Body of pancreas (tissue), 4 donors: Measurements from ENCODE around the gene ACE. TPM values are rescaled to one million over a fixed set of nuclear protein-coding genes. Genes with fewer than 3 reads are reported as not detected.

Experiments used
- ATAC-seq: fragments of 150-250 bp; one replicate; pipeline ENCODE4 v1.9.1; 2016
- DNase-seq, 4 donors: peaks; one replicate each; pipeline ENCODE4 v3.0.0-alpha.2; 2019
- H3K27ac ChIP-seq, 4 donors: fragments of 200-600 bp; sonication (generic); 1 replicate in 3 of 4; 2 replicates in 1 of 4; pipeline versions ENCODE4 v1.5.1 to v1.6.1; 2016 to 2019; ENCODE audit warnings: mild to moderate bottlenecking in 1 of 4, mixed read lengths in 1 of 4, moderate library complexity in 1 of 4
- H3K27me3 ChIP-seq, 2 donors: fragments of 200-600 bp; sonication (generic); one replicate each; pipeline ENCODE4 v1.6.0; 2016; ENCODE audit warnings: mild to moderate bottlenecking in 1 of 2
- H3K36me3 ChIP-seq, 2 donors: fragments of 200-600 bp; sonication (generic); replicated peaks in 1 of 2; 2 replicates each; pipeline ENCODE4 v1.5.1; 2016; ENCODE audit warnings: low read depth in 2 of 2; ENCODE audit not compliant: insufficient read depth in 1 of 2
- H3K4me1 ChIP-seq: fragments of 200-600 bp; sonication (generic); one replicate; pipeline ENCODE4 v1.6.0; 2016
- H3K4me3 ChIP-seq, 2 donors: fragments of 200-600 bp; sonication (generic); 1 replicate in 1 of 2; 2 replicates in 1 of 2; pipeline ENCODE4 v1.5.1; 2016 to 2019
- H3K9me3 ChIP-seq, 3 donors: fragments of 200-600 bp; sonication (generic); 1 replicate in 2 of 3; 2 replicates in 1 of 3; pipeline ENCODE4 v1.5.1; 2016
- CTCF ChIP-seq, 7 experiments: fragments of 450-650 bp in 4 of 7; fragments of 200-600 bp in 3 of 7; sonication (generic) in 3 of 7; IDR thresholded peaks; one replicate each; pipeline ENCODE4 v1.5.1; 2016 to 2019; ENCODE audit warnings: antibody characterized with exemption in 7 of 7
- POLR2A ChIP-seq, 3 donors: fragments of 450-650 bp; IDR thresholded peaks; one replicate each; pipeline ENCODE4 v1.6.1; 2016; ENCODE audit warnings: antibody characterized with exemption in 3 of 3, mild to moderate bottlenecking in 2 of 3
- WGBS, 2 donors: methylation state at CpG; one replicate each; pipeline ENCODE4 v1.1.5; 2017; 5-methylcytosine and 5-hydroxymethylcytosine counted together
- intact Hi-C: fragments of 100-400 bp; cut with DNase I; formaldehyde crosslinking; loops from one replicate; pipeline ENCODE4 v1.15.1; 2023
- total RNA-seq, 2 donors: library from RNA; depleted of rRNA; stranded (reverse); fragments of >200 nt; gene quantifications; one replicate each; pipeline ENCODE4 v1.1.0, GENCODE V29; 2016

ACE gene
- total RNA-seq, 2 donors from 2014 or later: 5.3 to 6.2 TPM

DNA sequence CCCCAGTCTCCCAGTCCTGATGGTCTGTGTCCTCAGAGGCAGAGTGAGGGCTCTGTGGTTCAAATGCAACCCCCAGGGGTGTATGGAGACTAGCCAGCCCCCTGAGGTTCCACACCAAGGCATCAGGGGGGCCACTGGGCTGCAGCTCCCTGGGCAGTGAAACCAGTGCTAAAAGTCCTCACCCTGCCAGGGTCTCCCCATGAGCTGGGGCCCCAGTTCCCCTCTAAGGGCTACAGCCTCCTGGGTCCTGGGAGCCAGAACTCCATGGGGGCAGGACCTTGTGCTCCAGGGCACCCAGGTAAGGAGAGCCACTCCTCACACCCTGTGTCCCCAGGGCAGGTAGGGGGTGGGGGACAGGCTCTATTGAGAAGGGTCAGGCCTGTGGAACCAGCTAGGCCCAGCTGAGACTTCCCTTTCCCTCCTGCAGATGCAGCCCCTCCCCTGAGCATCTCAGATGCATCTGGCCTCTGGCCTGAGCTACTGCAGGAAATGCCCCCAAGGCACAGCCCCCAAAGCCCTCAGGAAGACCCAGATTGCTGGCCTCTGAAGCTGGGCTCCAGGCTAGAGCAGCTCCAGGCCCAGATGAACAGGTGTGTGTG is 67.1 kb downstream of the ACE start:
- Histone ChIP-seq H3K4me3 (no peak overlapping the region), H3K9me3 (no peaks in the 10 kb centered on the region), H3K4me1 (peaks cover 10% of the 10 kb centered on the region), H3K36me3 (no peaks in the 10 kb centered on the region), H3K27ac (no peak overlapping the region), H3K27me3 (no peaks in the 10 kb centered on the region)
- no peak for TF ChIP-seq POLR2A (IDR thresholded peaks at IDR 0.05)
- TF ChIP-seq CTCF (IDR thresholded peaks at IDR 0.05): no peak
- no peak for DNase-seq
- ATAC-seq: no peak
- intact Hi-C loops: loop anchor here (10.0 kb wide), 1 partner anchor 99 kb away; the partner anchor contains the start of gene CYB561

GRCh38 chr17:63544467-63545301 is 67.8 kb downstream of the ACE start:
- WGBS, 2 donors: 84 to 86% methylated on average over 4 to 13 of the region's 13 CpGs
- no peak for TF ChIP-seq POLR2A (IDR thresholded peaks at IDR 0.05)
- TF ChIP-seq CTCF (IDR thresholded peaks at IDR 0.05): no peak
- H3K4me3 ChIP-seq: no peak overlapping the region
- DNase-seq: no peak
- H3K4me1 ChIP-seq: peaks cover 15% of the 10 kb centered on the region
- H3K27ac ChIP-seq: no peak overlapping the region
- H3K36me3 ChIP-seq: no peaks in the 10 kb centered on the region
- intact Hi-C loops: loop anchor here (10.0 kb wide), 1 partner anchor 100 kb away; the partner anchor contains the start of gene CYB561
- H3K27me3 ChIP-seq: no peaks in the 10 kb centered on the region
- no peaks in the 10 kb centered on the region for H3K9me3 ChIP-seq
- ATAC-seq: no peak

DNA sequence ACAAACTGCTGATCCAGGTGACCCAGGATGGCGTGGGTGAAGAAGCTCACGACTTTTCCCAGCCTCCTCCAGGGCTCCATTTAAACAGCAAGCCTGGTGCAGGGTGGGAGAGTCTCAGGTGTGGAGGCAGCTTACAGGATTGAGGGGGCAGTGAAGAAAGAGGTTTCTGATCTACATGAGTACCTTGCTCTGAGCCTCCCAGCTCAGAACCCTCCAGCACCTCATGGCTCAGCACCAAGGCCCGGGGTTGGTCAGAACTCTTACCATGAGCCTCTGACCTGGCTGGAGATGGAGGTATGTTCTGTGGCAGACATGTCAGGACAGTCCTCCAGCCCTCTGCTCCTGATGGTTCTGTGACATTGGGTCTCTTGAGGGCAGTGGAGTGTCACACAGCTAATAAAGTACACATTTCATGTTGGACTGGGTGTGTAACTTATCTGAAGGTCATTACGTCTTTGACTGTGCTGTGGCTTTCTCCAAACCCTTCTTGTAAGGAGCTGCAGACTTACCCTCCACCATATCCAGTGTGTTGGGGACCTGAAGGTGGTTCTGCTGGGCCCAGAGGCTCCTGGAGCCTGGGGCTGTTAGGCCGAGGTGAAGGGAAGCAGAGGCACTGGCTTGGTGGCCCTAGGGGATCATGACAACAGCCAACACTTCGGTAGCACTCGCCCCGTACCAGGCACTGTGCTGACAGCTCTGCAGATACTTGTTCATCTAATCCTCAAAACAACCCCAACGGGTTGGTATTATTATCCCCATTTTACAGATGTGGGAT is 69.6 kb downstream of the ACE start:
- Histone ChIP-seq H3K9me3 (no peaks in the 10 kb centered on the region), H3K4me3 (no peak overlapping the region), H3K36me3 (no peaks in the 10 kb centered on the region), H3K4me1 (peaks cover 16% of the 10 kb centered on the region), H3K27me3 (no peaks in the 10 kb centered on the region), H3K27ac (no peak overlapping the region)
- TF ChIP-seq POLR2A (IDR thresholded peaks at IDR 0.05) (no peak), CTCF (IDR thresholded peaks at IDR 0.05) (no peak)
- ATAC-seq (no peak), DNase-seq (no peak)
- intact Hi-C loops: loop anchor here (10.0 kb wide), 1 partner anchor 102 kb away; the partner anchor contains the start of gene CYB561
- WGBS, 2 donors: 74 to 86% methylated on average over 7 to 9 of the region's 9 CpGs

DNA sequence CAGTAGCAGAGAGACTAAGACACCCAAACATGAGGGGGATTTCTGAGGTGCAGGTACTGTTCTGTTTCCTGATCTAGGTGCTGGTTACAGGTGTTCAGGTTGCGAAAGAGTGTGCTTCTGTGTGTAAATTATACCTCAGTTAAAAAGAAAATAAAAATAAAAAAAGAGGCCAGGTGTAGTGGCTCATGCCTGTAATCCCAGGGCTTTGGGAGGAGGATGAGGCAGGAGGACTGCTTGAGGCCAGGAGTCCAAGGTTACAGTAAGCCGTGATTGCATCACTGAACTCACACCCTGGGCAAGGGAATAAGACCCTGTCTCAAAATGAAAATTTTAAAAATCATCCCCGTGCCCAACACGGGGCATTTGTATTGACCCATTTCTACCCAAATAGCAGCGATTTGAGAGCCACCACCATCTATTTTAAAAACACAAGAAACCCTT is 70.2 kb downstream of the ACE start:
- intact Hi-C loops: loop anchor here (10.0 kb wide), 1 partner anchor 102 kb away; the partner anchor contains the start of gene CYB561
- no peak for ATAC-seq
- no peak overlapping the region for H3K27ac ChIP-seq
- H3K36me3 ChIP-seq: no peaks in the 10 kb centered on the region
- no peak for DNase-seq
- H3K9me3 ChIP-seq: no peaks in the 10 kb centered on the region
- H3K27me3 ChIP-seq: no peaks in the 10 kb centered on the region
- H3K4me3 ChIP-seq: no peak overlapping the region
- TF ChIP-seq CTCF (IDR thresholded peaks at IDR 0.05): no peak
- no peak for TF ChIP-seq POLR2A (IDR thresholded peaks at IDR 0.05)
- WGBS, 2 donors: 65% methylated on average over 5 of the region's 5 CpGs
- peaks cover 18% of the 10 kb centered on the region for H3K4me1 ChIP-seq

Other genes starting within 250 kb of the ACE start
- gene CYB561, start 30.8 kb upstream of the ACE start, total RNA-seq: 100 to 1,000 TPM in 1 of 2 donors, 10 to 100 TPM in 1; 61.5 to 137 TPM
- gene KCNH6, start 46.3 kb downstream of the ACE start, total RNA-seq: under 1 TPM in 1 of 2 donors, not detected in 1; 0.78 TPM
- 10 to 100 TPM; 16.8 to 16.9 TPM for gene DCAF7, start 73.4 kb downstream of the ACE start, total RNA-seq
- 10 to 100 TPM in 1 of 2 donors, 1 to 10 TPM in 1; 9.3 to 10.5 TPM for gene TACO1, start 123.8 kb downstream of the ACE start, total RNA-seq
- 10 to 100 TPM; 21.0 to 33.3 TPM for gene MAP3K3, start 145.4 kb downstream of the ACE start, total RNA-seq
- gene LIMD2, start 223.1 kb downstream of the ACE start, total RNA-seq: 1 to 10 TPM; 4.9 to 9.6 TPM